NCI-H82 treated with DMSO at 0.1 percent for 48 hours (cell line): Measurements from ENCODE around the gene C19orf44.
A peak's percentile ranks its signal among the peaks of the same experiment; 100 is the strongest.
"Not testable (repeated sequence)": the region's sequence is repeated elsewhere in the genome, so short reads cannot be mapped to it uniquely, and the experiment has no call there.

Experiments used
- DNase-seq: peaks from one replicate; lab custom pipeline; 2025; ENCODE audit not compliant: unreplicated experiment; lab: John Stamatoyannopoulos, UW

Gene C19orf44

DNA sequence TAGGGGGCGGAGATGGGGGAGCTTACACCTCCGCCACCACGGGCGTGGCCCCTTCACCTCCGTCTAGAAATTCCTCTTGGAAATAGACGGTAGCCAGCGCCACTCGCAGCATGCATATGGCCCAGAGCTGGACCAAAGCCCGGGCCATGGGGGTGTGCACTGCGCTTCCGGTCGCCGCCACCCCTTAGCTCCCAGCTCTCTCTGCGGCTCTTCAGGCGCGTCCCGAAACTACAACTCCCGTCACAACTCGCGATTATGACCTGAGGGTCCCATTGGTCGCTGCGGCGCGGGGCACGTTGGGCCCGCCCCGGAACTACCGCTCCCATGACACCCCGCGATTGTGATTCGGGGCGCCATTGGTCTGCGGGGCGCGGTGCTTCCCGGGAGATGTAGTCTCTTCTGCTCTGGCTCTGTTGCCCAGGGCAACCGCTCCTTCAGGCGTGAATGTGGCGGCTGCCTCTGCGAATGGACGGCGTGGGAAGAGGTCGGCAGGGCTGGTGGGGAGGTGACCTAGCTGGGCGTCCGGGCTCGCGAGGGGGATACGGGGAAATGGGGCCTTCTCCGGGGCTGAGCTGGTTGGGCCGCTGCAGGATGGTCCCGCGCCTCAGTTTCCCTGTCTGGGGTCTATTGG lies at the start of gene C19orf44, which contains the start of gene CALR3:
Gene C19orf44 (plus strand): TSS at position 413 of the 631 bp plus-strand sequence. CDS start 4,399 bp downstream, outside the sequence.
Gene CALR3 (minus strand): TSS at position 186 of the 631 bp plus-strand sequence. CDS start 38 bp downstream, at position 148.
- peak; percentile 99 for DNase-seq

DNA sequence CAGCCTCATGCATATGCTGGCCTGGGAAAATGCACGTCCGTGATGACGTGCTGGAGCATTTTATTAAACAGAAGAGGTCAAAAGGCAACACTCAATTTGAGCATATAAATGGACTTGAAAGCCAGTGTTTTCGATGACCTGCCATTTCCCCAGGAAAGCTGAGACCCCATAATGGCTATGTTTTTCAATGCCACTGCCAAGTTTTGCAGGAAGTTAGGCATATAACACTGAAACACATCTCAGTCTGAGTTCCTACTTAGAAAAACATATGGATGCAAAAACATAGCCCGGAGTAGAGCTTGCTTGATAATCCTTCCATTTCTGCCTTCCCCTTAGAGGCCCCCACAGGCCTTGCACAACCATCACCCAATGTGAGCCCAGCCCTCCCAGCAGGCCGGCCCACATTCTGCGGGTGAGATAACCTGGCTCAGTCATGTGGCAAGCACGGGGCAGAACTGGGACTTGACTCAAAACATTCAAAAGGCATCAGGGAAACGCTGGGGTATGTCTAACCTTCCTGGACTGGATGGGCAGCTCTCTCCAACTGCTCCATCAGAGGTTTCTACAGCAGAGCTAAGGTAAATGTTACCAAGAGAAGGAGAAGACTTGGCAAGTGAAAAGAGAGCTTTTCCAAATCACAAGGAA lies 49.3 kb upstream of the C19orf44 start:
- DNase-seq = no peak

DNA sequence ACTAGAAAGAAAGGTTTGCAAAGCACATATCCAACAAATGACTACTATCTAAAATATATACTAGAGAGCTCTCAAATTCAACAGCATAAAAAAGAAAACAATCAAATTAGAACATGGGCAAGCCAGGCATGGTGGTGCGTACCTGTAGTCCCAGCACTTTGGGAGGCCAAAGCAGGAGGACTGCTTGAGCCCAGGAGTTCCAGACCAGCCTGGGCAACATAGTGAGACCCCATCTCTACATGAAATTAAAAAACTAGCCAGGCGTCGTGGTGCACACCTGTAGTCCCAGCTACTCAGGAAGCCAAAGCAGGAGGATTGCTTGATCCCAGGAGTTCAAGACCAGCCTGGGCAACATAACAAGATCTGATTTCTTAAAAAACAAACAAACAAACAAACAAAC lies 47.3 kb upstream of the C19orf44 start:
- DNase-seq = not testable (repeated sequence)

DNA sequence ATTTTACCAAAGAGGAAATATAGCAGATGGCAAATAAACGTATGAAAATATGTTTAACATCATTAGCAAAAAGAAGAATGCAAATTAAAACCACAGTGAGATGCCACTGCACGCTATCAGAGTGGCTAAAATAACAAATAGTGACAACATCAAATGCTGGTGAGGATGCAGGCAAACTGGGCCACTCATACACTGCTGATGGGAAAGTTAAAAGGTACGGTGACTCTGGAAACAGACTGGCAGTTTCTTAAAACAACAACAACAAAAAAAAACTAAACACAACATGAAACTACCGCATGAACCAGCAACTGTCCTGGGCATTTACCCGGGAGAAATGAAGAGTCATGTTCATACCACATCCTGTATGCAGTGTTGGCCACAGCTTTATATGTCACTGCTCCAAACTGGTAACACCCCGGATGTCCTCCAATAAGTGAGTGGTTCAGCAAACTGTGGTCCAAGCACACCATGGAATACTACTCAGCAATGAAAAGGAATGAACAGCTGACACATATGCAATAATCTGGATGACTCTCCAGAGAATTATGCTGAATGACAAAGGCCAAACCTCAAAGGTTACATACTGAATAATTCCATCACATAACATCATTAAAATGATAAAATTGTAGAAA lies 46.7 kb upstream of the C19orf44 start:
- DNase-seq = no peak

DNA sequence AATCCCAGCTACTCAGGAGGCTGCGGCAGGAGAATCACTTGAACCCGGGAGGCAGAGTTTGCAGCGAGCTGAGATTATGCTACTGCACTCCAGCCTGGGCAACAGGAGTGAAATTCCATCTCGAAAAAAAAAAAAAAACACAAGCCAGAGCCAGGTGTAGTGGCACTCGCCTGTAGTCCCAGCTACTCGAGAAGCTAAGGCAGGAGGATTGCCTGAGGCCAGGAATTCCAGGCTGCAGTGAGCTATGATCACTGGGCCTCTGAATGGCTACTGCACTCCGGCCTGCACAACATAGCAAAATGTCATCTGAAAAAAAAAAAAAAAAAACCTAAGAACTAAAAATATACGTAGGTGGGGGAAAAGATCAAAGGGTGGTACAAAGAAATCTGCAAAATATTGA lies 43.9 kb upstream of the C19orf44 start:
- no peak for DNase-seq

DNA sequence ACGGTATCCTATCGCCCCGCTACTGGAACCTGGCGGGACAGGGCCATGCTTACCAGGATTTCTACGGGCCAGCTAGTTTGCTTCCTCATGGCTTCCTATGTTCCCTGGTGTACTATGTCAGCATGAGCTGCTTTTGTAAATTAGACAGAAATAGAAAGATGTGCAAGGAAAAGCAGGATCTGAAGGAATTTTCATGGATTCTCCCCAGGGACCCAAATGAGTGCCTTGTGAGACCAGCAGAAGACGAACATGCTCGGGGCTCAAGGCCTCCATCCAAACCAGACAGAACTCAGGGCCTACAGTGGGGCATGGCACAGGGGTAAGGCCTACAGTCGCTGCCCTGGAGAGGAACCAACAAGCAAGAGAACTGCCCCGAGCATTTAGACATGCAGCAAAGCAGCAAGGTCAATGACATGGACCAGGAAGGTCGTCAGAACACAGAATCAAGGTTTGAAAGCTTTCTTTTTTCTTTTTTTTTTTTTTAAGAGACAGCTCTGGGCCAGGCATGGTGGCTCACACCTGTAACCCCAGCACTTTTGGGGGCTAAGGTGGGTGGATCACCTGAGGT lies 41.8 kb upstream of the C19orf44 start:
- DNase-seq = no peak

DNA sequence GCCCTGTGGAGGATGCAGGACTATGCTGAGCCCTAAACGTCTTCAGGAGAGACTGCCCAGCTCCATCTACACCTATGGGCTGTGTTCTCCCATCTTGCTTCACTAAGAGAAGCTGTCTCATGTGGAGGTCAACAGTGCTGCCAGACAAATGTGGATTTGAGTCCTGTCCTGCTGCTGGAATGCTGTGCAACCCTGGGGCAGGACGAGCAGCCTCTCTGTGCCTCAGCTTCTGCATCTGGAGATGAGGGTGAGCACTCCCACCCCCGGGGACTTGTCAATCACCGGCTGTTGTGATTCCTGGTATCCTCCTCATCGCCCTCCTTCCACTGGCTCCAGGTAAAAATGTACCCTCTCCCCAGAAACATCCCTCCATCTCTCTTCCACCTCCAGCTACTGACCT lies 40.7 kb upstream of the C19orf44 start:
- DNase-seq = no peak

DNA sequence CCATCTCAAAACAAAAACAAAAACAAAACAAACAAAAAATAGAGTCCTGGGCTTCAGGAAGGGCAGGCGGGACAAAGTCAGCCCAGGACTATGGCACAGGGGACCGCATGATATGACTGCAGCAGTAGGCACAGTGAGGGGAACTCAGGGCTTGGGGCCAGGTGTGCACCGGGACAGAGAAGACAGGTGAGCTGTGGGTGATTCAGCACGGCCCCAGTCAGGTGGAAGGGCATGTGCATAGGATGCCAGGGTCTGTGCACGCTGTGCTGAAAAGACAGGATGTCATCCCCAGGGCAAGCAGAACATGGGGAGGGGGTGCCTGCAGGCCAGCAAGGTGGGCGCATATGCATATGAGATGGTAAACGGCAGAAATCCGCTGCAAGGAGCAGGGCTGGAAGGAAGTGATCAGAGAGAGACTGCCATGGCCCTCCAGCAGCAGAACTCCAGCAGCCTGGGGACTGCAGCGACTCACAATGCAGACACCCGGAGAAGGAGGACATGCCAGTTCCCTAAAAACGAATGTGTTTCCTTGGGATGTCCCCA lies 39.5 kb upstream of the C19orf44 start:
- DNase-seq = no peak

DNA sequence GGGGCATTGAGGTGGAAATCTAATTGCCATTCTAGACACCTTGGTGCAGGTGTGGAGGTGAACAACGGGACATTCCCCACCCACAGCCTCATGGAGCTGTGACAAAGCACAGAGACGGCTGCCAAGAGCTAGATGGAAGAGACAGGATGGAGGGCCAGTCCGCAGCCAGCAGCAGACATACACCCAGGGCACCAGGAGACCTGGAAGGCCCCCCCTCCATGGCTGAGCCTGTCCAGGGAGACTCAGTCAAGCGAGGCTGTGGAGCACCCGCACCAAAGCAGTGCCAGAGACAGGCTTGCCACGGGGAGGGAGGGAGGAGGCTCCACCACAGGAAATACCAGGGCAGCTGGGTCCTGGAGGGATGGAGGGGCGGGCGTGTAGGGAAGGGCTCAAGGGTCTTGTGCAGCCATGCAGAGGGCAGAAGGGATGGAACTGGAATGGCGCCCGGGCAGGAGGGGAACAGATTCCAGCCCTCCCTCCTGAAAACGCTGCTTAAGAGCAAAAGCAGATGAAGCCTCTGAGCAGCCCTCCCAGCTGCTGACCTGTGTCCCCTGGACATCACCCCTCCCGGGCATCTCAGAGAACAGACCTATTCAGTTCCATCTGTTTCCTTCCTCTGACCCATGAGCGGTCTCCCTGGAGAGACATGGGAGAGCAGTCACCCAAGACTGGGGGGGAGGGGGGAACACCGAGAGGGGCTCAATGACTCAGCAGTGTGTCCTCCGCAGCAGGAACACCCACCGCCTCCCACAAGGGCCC lies 38.8 kb upstream of the C19orf44 start:
- no peak for DNase-seq

DNA sequence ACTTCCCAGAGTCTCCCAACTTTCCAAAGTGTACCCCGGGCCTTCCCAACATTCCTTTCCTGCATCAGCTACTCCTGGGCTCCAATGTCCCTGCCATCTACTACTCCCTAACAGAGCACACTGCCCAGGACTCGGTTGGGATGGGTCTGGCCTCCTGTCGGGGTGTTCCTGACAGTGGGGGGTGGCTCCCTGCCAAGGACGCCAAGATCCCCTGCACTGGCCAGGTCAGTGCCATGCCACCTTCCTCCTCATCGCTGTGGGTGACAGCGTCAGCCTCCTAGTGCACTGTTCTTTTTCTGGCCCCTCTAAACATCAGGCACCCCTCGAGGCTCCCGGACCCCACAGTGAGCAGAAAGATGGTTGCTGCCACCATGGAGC lies 38.3 kb upstream of the C19orf44 start:
- no peak for DNase-seq

DNA sequence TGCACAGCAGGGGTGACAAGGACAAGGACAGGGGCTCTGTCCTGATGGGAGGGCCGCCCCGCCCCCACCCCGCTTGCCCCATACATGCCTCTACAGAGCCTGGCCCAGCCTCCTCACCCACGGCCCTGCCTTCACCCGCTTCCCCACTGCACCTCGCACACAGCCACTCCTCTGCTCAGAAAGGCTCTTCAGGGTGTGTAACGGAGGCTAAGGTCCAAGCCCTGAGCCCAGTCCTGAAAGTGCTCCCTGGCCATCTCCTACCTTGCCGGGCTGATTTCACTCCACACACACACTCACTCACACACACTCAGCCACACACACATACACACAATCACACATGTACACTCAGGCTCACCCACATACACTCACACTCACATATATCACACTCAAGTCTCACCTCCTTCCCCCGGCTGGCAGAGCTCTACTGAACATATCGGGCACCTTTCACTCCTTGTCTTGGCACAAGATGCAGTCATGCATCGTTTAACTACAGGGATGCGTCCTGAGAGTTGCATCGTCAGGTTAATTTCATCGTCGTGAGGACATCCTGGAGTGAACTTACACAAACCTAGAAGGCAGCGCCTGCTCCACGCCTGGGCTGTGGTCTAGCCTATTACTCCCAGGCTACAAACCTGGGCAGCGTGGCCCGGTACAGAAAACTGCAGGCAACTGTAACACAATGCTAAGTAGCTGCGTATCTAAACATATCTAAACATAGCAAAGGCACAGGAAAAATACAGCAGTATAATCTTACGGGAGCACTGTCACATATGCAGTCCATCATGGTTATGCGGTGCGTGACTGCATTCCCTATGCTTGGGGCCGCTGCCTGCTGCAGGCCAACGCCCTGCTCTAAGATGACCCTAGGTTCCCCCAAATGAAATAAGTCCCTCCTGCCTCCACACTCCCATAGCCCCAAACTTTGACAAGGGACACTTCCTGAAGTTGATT lies 37.5 kb upstream of the C19orf44 start:
- DNase-seq = no peak

DNA sequence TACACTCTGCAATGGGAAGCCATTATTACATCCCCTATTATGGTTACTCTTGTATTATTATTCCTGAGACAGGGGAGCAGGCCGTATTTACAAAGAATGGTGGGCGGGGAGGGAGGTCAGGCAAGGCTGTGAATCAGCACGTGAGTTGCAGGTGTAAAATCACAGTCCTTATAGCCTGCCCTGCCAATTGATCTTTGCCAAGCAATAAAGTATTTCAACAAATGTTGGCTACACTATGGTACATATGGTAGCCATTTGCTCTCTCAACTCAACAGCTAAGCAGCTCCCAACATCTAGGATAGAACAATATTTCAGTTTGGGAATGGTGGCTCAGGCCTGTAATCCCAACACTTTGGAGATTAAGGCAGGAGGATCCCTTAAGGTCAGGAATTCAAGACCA lies 36.5 kb upstream of the C19orf44 start:
- DNase-seq = no peak

DNA sequence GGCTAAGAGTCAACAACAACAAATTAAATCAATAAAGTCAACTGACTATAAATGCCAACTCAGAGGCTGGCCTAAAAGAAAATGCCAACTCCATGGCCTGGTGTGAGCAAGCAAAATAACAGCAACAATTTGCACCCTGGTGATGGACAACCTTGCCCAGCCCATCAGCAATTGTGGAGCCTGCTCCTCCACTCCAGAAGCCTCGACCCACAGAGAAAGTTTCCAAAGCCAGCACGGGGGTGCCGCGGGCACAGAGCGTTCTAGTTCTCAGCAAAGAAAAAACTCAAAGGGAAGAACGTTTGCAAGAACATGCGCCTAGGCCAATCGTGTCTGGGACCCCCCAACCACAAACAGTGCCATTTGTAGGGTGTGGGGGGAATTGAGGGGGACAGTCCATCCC lies 35.7 kb upstream of the C19orf44 start:
- no peak for DNase-seq

DNA sequence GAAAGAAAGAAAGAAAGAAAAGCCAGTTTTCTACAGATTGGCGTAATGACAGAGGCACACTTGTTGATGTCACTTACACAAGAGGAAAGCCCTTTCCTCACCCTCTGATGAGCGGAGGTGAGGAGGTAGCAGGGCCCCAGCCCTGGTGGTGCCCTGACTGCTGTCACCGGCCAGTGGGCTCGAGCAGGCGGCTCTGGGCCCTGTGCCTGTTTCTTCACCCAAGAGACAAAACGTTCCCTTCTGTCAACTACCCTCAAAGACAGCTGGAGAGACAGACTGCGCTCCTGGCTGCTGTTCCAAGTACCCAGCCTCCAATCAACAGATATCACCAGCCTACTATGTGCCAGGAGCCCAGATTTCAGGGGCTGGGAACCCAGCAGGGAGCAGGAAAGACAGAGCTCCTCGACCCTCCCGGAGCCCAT lies 34.6 kb upstream of the C19orf44 start:
- no peak for DNase-seq

DNA sequence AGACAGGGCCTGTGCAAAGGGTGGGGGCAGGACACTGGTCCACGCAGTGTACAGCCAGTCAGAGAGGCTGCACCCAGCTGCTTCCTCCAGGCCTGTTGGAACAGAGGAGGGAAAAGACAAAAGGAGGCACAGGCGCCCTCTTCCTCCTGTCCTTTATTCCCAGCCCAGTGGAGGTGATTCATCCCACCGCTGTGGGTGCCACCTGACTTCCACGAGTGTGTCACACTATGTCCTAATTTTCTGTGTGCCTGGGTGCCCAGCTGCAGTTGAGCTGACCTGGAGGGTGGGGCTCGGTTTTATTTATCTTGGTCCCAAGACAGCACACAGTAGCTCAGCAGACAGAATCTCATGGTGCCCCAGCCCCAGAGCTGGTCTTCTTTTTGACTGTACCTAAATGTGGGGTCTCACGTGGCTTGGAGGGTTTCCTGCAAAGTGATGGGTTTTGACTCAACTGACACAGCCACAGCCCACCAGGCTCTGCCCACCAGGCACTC lies 33.4 kb upstream of the C19orf44 start:
- no peak for DNase-seq

DNA sequence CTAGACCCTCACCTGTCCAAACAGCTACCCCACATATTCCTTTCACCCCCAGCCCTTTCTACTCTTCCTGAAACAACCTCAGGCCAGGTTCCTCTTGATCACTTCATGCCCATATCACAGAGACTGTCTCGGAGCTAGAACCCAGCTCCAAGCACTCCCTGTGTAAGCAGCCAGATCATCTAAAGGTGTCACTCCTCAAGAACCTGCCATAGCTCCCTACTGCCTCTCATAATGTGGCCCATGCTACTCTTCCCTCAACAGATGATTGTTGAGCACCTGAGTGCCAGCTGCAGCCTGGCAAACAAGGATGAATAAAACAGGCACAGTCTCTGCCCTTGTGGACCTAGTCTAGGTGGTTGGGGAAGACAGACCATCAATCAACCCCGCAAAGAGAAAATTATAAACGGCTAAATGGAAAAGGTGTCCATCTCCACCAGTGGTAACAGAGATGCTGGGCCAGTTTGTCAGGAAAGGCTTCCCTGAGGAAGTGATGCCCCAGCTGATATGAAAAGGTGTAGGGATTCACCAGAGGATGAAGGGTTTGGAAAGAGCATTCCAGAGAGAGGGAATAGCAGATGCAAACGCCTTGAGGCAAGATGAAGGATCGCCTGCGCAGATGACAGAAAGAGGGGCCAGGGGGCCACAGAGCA lies 32.7 kb upstream of the C19orf44 start:
- no peak for DNase-seq

DNA sequence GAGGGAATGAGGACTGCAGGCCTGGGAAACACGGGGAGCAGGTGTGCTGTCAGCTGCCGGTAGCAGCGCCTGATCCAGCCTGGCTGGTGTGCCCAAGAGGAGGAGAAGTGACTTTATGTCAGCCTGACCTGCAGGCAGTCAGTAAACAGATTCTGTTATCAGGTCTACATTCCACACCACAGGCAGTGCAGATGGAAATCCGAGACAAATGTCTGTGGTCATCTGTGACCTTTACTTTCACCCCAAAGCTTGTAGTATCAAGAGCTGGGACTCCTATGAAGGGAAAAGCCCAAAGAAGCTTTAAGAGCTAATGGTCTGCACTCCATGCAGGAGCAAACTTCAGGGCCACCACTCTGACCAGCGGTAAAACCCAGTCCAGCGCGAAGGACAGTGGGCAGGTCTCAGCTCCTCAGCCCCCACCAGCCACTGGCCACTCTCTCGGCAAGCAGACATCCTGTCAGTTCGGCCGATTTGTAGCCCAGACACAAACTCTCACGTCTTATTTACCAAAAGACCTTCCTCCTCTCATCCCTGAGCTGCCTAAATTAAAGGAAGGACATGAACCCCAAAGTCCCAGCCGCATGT lies 32.1 kb upstream of the C19orf44 start:
- DNase-seq = no peak

DNA sequence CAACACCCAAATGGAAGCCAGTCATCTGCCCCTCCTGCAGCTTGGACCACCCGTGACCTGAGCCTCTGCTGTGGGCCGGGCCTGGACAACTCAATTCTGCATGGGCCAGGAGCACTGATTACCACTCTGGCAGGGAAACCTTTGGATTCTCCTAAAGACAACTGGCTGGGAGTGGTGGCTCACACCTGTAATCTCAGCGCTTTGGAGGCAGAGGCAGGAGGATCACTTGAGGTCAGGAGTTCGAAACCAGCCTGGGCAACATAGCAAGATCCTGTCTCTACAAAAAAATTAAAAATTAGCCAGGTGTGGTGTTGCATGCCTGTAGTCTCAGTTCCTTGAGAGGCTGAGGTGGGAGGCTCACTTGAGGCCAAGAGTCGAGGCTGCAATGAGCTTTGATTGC lies 31.0 kb upstream of the C19orf44 start:
- no peak for DNase-seq
